Spinal cord (tissue), 10 donors: ENCODE measurements around the gene SAP30BP. TPM values are rescaled to one million over a fixed set of nuclear protein-coding genes. Genes with fewer than 3 reads are reported as not detected.

ENCODE experiments used
- DNase-seq, 6 donors: peaks; one replicate each; pipeline versions ENCODE4 v3.0.0 to v3.0.0-alpha.2; 2013 to 2015; ENCODE audit warnings: low spot score in 6 of 6, low read depth in 4 of 6
- H3K27ac ChIP-seq: one replicate; pipeline ENCODE4 v1.5.1; 2013; ENCODE audit warnings: low read depth, low read length, control low read depth
- H3K27me3 ChIP-seq: one replicate; pipeline ENCODE4 v1.6.1; 2013; ENCODE audit warnings: low read length; ENCODE audit not compliant: control insufficient read depth, insufficient read depth
- H3K36me3 ChIP-seq: one replicate; pipeline ENCODE4 v1.6.1; 2013; ENCODE audit warnings: low read length; ENCODE audit not compliant: control insufficient read depth, insufficient read depth
- H3K4me1 ChIP-seq: one replicate; pipeline ENCODE4 v1.6.1; 2013; ENCODE audit warnings: low read length; ENCODE audit not compliant: control insufficient read depth, insufficient read depth
- H3K4me3 ChIP-seq: one replicate; pipeline ENCODE4 v1.5.1; 2013; ENCODE audit warnings: low read depth, low read length, control low read depth
- H3K9me3 ChIP-seq: one replicate; pipeline ENCODE4 v1.6.1; 2013; ENCODE audit warnings: low read length; ENCODE audit not compliant: control insufficient read depth, insufficient read depth
- WGBS: methylation state at CpG from one replicate; pipeline ENCODE4 v1.1.5; 2013; ENCODE audit warnings: missing lambda C conversion rate; ENCODE audit not compliant: insufficient coverage; 5-methylcytosine and 5-hydroxymethylcytosine counted together
- polyA plus RNA-seq, 2 donors: library from polyadenylated mRNA; unstranded; fragments of 120-200 nt; gene quantifications; one replicate each; pipeline ENCODE4 v1.2.1, GENCODE V29; 2013; ENCODE audit not compliant: insufficient read length in 2 of 2
- total RNA-seq, 2 donors: library from RNA; depleted of rRNA in 1 of 2; stranded (reverse); fragments of 120-200 nt in 1 of 2; fragments of >200 nt in 1 of 2; gene quantifications; one replicate each; pipeline versions ENCODE4 v1.2.3 to v1.2.4, GENCODE V29; 2013 to 2014
- donor health status: healthy.

SAP30BP gene
- total and polyA plus RNA-seq, 4 donors: 44.3 to 123 (median 105) TPM

DNA sequence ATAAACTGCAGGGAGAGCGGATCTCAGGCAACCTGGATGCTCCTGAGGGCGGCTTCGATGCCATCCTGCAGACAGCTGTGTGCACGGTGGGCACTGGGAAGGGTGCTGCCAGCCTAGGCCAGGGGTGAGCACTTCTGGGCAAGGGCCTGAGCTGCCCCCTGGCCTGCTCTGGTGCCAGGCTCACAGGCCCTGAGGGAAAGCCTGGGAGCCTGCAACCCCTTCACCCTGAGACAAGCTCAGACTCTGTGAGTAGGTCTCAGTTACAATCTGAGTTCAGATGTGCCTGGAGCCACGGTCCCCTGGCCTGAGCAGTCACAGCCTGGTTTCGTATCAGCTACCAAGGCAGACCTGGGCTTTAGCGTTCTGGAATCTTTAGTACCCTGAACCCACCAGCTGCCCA lies 62.2 kb downstream of the SAP30BP start:
- no peaks in the 10 kb centered on the region for H3K27me3 ChIP-seq
- no peak overlapping the region for H3K4me3 ChIP-seq
- no peaks in the 10 kb centered on the region for H3K9me3 ChIP-seq
- H3K36me3 ChIP-seq: peaks cover 60% of the 10 kb centered on the region
- no peak overlapping the region for H3K27ac ChIP-seq
- 86% methylated on average over 7 of the region's 7 CpGs for WGBS
- DNase-seq: no peak
- H3K4me1 ChIP-seq: no peaks in the 10 kb centered on the region

DNA sequence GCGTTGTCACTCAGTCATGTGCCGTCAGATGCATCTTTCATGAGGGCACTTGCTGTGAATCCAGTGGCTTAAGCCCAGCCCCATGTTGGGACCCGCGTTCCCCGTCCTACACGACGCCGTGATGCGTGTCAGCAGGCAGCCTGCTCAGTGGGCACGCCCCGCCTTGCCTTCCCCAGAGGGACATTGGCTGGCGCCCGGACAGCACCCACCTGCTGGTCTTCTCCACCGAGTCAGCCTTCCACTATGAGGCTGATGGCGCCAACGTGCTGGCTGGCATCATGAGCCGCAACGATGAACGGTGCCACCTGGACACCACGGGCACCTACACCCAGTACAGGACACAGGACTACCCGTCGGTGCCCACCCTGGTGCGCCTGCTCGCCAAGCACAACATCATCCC lies 62.9 kb downstream of the SAP30BP start:
- H3K36me3 ChIP-seq: peaks cover 57% of the 10 kb centered on the region
- WGBS: 91% methylated on average over 20 of the region's 24 CpGs
- H3K27ac ChIP-seq: no peak overlapping the region

GRCh38 chr17:75731086-75731715 lies 64.1 kb downstream of the SAP30BP start:
- 90% methylated on average over 25 of the region's 26 CpGs for WGBS
- DNase-seq: no peak
- H3K9me3 ChIP-seq: no peaks in the 10 kb centered on the region
- no peak overlapping the region for H3K4me3 ChIP-seq
- H3K36me3 ChIP-seq: peaks cover 59% of the 10 kb centered on the region
- no peaks in the 10 kb centered on the region for H3K27me3 ChIP-seq
- H3K27ac ChIP-seq: no peak overlapping the region
- no peaks in the 10 kb centered on the region for H3K4me1 ChIP-seq

More for the DNA sequence above, 62.9 kb downstream of the SAP30BP start:
- H3K4me3 ChIP-seq: no peak overlapping the region
- DNase-seq: no peak
- no peaks in the 10 kb centered on the region for H3K4me1 ChIP-seq
- no peaks in the 10 kb centered on the region for H3K27me3 ChIP-seq
- H3K9me3 ChIP-seq: no peaks in the 10 kb centered on the region

GRCh38 chr17:75731716-75732498 lies 64.8 kb downstream of the SAP30BP start:
- DNase-seq: no peak
- Histone ChIP-seq H3K27me3 (no peaks in the 10 kb centered on the region), H3K4me1 (no peaks in the 10 kb centered on the region), H3K27ac (no peak overlapping the region), H3K36me3 (peaks cover 66% of the 10 kb centered on the region), H3K4me3 (no peak overlapping the region), H3K9me3 (no peaks in the 10 kb centered on the region)
- WGBS: 93% methylated on average over 29 of the region's 31 CpGs

DNA sequence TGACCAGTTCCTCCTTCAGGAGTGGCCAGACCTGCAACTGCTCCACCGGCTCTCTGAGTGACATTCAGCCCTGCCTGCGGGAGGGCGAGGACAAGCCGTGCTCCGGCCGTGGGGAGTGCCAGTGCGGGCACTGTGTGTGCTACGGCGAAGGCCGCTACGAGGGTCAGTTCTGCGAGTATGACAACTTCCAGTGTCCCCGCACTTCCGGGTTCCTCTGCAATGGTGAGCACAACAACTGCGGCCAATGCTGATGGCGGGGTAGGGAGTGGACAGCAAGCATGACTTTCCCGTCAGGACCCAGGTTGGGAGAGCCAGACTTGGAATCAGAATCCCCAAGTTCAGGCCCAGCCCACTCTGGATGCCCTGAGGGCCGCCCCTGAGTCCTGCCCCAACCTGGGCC lies 66.3 kb downstream of the SAP30BP start:
- Histone ChIP-seq H3K4me1 (peaks cover 2% of the 10 kb centered on the region), H3K36me3 (peaks cover 60% of the 10 kb centered on the region), H3K9me3 (no peaks in the 10 kb centered on the region), H3K27me3 (no peaks in the 10 kb centered on the region), H3K27ac (no peak overlapping the region), H3K4me3 (no peak overlapping the region)
- no peak for DNase-seq
- WGBS: 90% methylated on average over 18 of the region's 18 CpGs

DNA sequence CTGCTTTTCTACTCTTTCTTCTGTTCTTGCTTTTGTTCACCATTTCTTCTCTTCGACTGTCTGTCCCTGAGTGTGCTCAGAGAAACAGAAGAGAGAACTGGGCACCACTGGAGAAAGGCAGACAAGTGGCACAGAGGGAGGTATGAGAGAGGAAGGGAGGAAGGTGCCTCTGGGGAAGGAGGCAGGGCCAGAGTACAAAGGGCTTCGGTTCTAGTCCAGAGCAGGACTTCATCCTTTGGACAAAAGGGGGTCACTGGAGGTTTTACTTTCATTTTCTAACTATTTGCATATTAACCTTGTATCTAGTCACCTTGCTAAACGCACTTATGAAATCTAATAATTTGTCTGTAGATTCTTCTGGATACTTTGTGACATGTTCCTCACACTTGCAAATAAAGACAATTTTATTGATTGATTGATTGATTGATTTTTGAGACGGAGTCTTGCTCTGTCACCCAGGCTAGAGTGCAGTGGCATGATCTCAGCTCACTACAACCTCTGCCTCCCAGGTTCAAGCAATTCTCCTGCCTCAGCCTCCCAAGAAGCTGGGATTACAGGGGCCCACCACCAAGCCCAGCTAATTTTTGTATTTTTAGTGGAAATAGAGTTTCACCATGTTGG lies 67.6 kb downstream of the SAP30BP start:
- Histone ChIP-seq H3K9me3 (no peaks in the 10 kb centered on the region), H3K36me3 (peaks cover 61% of the 10 kb centered on the region), H3K4me3 (no peak overlapping the region), H3K27ac (no peak overlapping the region), H3K27me3 (no peaks in the 10 kb centered on the region), H3K4me1 (peaks cover 2% of the 10 kb centered on the region)
- WGBS: 100% methylated on average over 1 of the region's 4 CpGs
- DNase-seq: no peak

DNA sequence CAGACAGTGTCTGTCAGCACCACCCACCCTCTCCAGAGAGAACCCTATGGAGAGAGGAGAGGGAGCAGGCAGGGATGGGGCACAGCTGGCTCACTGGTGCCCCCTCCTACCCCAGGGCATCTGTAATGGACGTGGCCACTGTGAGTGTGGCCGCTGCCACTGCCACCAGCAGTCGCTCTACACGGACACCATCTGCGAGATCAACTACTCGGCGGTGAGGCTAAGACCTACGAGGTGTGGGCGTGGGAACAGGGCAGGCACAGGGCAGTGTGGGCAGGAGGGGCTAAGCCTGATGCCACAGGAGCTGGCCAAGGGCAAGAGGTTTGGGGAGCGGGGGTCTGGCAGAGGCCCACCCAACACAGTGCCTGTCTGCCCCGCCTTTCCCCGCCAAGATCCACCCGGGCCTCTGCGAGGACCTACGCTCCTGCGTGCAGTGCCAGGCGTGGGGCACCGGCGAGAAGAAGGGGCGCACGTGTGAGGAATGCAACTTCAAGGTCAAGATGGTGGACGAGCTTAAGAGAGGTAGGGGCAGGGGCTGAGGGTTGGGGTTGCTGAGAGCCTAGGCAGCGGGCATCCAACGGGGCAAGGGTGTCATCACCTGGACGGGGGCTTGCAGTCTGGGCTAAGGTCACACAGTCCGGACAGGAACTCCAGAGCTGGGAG lies 69.2 kb downstream of the SAP30BP start:
- peaks cover 63% of the 10 kb centered on the region for H3K36me3 ChIP-seq
- DNase-seq: no peak
- H3K9me3 ChIP-seq: no peaks in the 10 kb centered on the region
- H3K27me3 ChIP-seq: no peaks in the 10 kb centered on the region
- WGBS: 94% methylated on average over 26 of the region's 26 CpGs
- no peak overlapping the region for H3K27ac ChIP-seq
- H3K4me3 ChIP-seq: no peak overlapping the region
- H3K4me1 ChIP-seq: peaks cover 2% of the 10 kb centered on the region

- Histone ChIP-seq H3K9me3 (no peaks in the 10 kb centered on the region), H3K27me3 (no peaks in the 10 kb centered on the region), H3K4me3 (no peak overlapping the region), H3K27ac (no peak overlapping the region), H3K4me1 (peaks cover 2% of the 10 kb centered on the region), H3K36me3 (peaks cover 58% of the 10 kb centered on the region)
- DNase-seq: no peak
- 74% methylated on average over 6 of the region's 20 CpGs for WGBS
These were observed 70.2 kb downstream of the SAP30BP start for GRCh38 chr17:75737133-75737962.

DNA sequence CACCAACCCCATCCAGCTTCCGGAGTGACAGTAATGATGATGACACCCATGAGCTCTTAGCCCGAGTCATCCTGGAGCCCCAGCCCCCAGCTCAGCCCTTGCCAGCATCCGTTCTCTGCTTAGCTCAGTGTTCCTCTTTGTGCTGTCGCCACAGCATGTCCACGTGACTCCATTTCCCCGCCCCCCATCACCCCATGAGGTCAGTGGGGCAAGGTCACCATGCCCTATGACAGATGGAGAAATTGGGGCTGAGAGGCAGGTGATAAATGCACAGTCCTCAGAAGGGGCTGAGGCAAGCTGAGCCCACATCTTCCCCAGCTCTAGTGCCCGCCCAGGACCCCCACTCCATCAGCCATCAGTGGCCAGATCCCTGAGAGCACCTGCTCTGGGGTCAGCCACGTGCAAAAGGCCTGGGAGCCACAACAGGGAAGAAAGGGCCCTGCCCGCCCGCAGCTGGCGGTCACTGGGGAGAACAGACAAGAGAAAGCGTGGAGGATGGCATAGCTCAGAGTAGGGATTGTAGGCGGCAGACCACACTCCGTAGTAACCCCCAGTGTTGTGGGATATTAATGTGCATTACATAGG lies 71.2 kb downstream of the SAP30BP start:
- Histone ChIP-seq H3K4me1 (peaks cover 2% of the 10 kb centered on the region), H3K36me3 (peaks cover 64% of the 10 kb centered on the region), H3K27me3 (no peaks in the 10 kb centered on the region), H3K9me3 (no peaks in the 10 kb centered on the region), H3K27ac (no peak overlapping the region), H3K4me3 (no peak overlapping the region)
- WGBS: 77% methylated on average over 9 of the region's 14 CpGs
- no peak for DNase-seq
